Measurements from ENCODE around the gene AARSD1. TPM values are rescaled to one million over a fixed set of nuclear protein-coding genes. Genes with fewer than 3 reads are reported as not detected.

Gene AARSD1
- 52.0 and 59.4 TPM in 2 replicates for polyA plus RNA-seq (2012; rRNA removed)
- 41.0 and 45.6 TPM in 2 replicates for polyA plus RNA-seq (2012; cell fraction: cytosol; rRNA removed)
- 103 and 110 TPM in 2 replicates for polyA plus RNA-seq (2012; cell fraction: nucleus; rRNA removed)

- no peaks in the 10 kb centered on the region for H4K20me1 ChIP-seq (ENCODE audit: insufficient read depth)
- peaks cover 22% of the 10 kb centered on the region for H3K79me2 ChIP-seq (ENCODE audit: insufficient read depth)
- ChIA-PET POLR2A (interaction anchor here (0.7 kb wide), 2 partner anchors 16 to 34 kb away, joined by 5 read pairs; partner anchors contain the start of genes PTGES3L, RPL27 and RUNDC1), CTCF (interaction anchor here (0.7 to 1.0 kb wide), 2 partner anchors 11 to 15 kb away, joined by 3 read pairs; no protein-coding TSS in a partner anchor)
- peaks cover 0 to 4% of the 10 kb centered on the region in 2 experiments; a peak in 2 of 4 replicates for H3K4me1 ChIP-seq (ENCODE audit: control insufficient read depth in 1 of 2, insufficient read depth in 2 of 2, low read depth in 1 of 2, low read length in 1 of 2)
- no peaks in the 10 kb centered on the region for H3K9me2 ChIP-seq
- TF ChIP-seq EP300 (IDR thresholded peaks at IDR 0.05; ENCODE audit: borderline replicate concordance in 1 of 2, low read depth in 1 of 2, low read length in 1 of 2) = no peak; a peak in 1 of 4 replicates
- peak; percentile 95 for TF ChIP-seq MAX (IDR thresholded peaks at IDR 0.05; ENCODE audit: low read depth)
- TF ChIP-seq RCOR1 (IDR thresholded peaks at IDR 0.05; ENCODE audit: low read length) = no peak
- TF ChIP-seq PBX3 (IDR thresholded peaks at IDR 0.05) = peak; percentile 23; the same call in 1 of the 2 replicates
- no peak for TF ChIP-seq MEF2A (IDR thresholded peaks at IDR 0.05; ENCODE audit: borderline replicate concordance, low read depth)
- TF ChIP-seq REST (IDR thresholded peaks at IDR 0.05; ENCODE audit: low read depth, low read length) = 0 out of 2 replicates have a peak, but pooled peaks have one; percentile 28
- TF ChIP-seq NRF1 (IDR thresholded peaks at IDR 0.05; ENCODE audit: low read depth, low read length) = peak; percentile 88
- TF ChIP-seq YY1 (IDR thresholded peaks at IDR 0.05; ENCODE audit: low read depth) = peak; percentile 91
- TF ChIP-seq JUND (IDR thresholded peaks at IDR 0.05) = no peak
- peak; percentile 99 for TF ChIP-seq MXI1 (IDR thresholded peaks at IDR 0.05; ENCODE audit: low read depth, low read length)
- no peak for TF ChIP-seq GABPA (IDR thresholded peaks at IDR 0.05; ENCODE audit: low read depth)
- TF ChIP-seq SIN3A (IDR thresholded peaks at IDR 0.05; ENCODE audit: borderline replicate concordance, low read depth, low read length) = peak; percentile 95
- peak; percentile 84 for TF ChIP-seq POLR2AphosphoS5 (IDR thresholded peaks at IDR 0.05; ENCODE audit: low read depth, low read length)
- H3K9ac ChIP-seq = peak within 1 kb of the TSS; percentile 77
- under 1% methylated on average over 42 of the region's 43 CpGs for WGBS (ENCODE audit: low lambda C conversion rate)
- H3F3A ChIP-seq (replicated peaks; ENCODE audit: insufficient read depth) = peaks cover 19% of the 10 kb centered on the region
- no peaks in the 10 kb centered on the region for H3K27me3 ChIP-seq (ENCODE audit: insufficient read depth)
- peaks cover 10 to 28% of the 10 kb centered on the region in 2 experiments for H3K36me3 ChIP-seq (replicated peaks in 1 of 2; ENCODE audit: control insufficient read depth in 1 of 2, insufficient read depth in 2 of 2, low read length in 1 of 2)
- H3K27ac ChIP-seq (ENCODE audit: low read depth in 2 of 2, low read length in 1 of 2) = peak within 1 kb of the TSS; percentile 74 to 75
- H2AFZ ChIP-seq (ENCODE audit: low read depth) = peak within 1 kb of the TSS; percentile 93
- peak within 1 kb of the TSS; percentile 90 for H3K4me2 ChIP-seq
- no peaks in the 10 kb centered on the region for H3K9me3 ChIP-seq
- DNase-seq = peak; percentile 88
- H3K4me3 ChIP-seq (ENCODE audit: low read depth in 2 of 2, low read length in 1 of 2) = peak within 1 kb of the TSS; percentile 72 to 74
Measured at GRCh38 chr17:42964161-42964932, at the start of gene AARSD1. AARSD1 (minus strand) TSS chr17:42964454; CDS start chr17:42964440, 14 bp downstream.
